DND-41 (cell line): ENCODE measurements around the gene ACBD5.

ENCODE experiments used
- CTCF ChIP-seq: IDR thresholded peaks from 2 replicates; pipeline ENCODE4 v1.5.1; 2012; ENCODE audit warnings: borderline replicate concordance, low read length, moderate library complexity, mild to moderate bottlenecking; ENCODE audit not compliant: poor library complexity, severe bottlenecking; ENCODE audit errors: extremely low read depth
- EZH2 ChIP-seq: IDR thresholded peaks from 3 replicates; pipeline ENCODE4 v1.6.1; 2012; ENCODE audit warnings: borderline replicate concordance, low read depth, mild to moderate bottlenecking, moderate library complexity, low read length, inconsistent platforms; ENCODE audit not compliant: severe bottlenecking

GRCh38 chr10:27157150-27157549 is 83.4 kb downstream of the ACBD5 start:
- TF ChIP-seq EZH2, result no peak
- TF ChIP-seq CTCF, result no peak
